ENCODE results near the gene FBXO42. TPM values are rescaled to one million over a fixed set of nuclear protein-coding genes. Genes with fewer than 3 reads are reported as not detected.

FBXO42 gene
- total and polyA plus RNA-seq, 3 donors from 2014 or later: 25.0 to 45.6 (median 42.0) TPM

- H3K27me3 ChIP-seq: no peaks in the 10 kb centered on the region
- DNase-seq: no peak
- WGBS, 2 donors: 92 to 97% methylated on average over 7 to 8 of the region's 8 CpGs
- no peaks in the 10 kb centered on the region for H3K36me3 ChIP-seq (ENCODE audit: low read depth, missing control alignments)
- H3K9me3 ChIP-seq: no peaks in the 10 kb centered on the region
- H3K27ac ChIP-seq: no peak overlapping the region
- H3K4me3 ChIP-seq: no peak overlapping the region
- intact Hi-C loops (cut with DNase I; ENCODE audit: low total_unique reads): no loop called here
- no peaks in the 10 kb centered on the region for H3K4me1 ChIP-seq
- TF ChIP-seq POLR2A (IDR thresholded peaks at IDR 0.05) (no peak), CTCF (IDR thresholded peaks at IDR 0.05) (no peak)
Observed at GRCh38 chr1:16198444-16199156, 153.7 kb downstream of the FBXO42 start.

- DNase-seq: no peak
- Histone ChIP-seq H3K36me3 (ENCODE audit: low read depth, missing control alignments) (no peaks in the 10 kb centered on the region), H3K4me1 (no peaks in the 10 kb centered on the region), H3K9me3 (no peaks in the 10 kb centered on the region), H3K4me3 (no peak overlapping the region), H3K27ac (no peak overlapping the region), H3K27me3 (no peaks in the 10 kb centered on the region)
- TF ChIP-seq CTCF (IDR thresholded peaks at IDR 0.05) (no peak), POLR2A (IDR thresholded peaks at IDR 0.05) (no peak)
- WGBS, 2 donors: 88 to 92% methylated on average over 2 of the region's 3 CpGs
- intact Hi-C loops (cut with DNase I; ENCODE audit: low total_unique reads): no loop called here
Observed at GRCh38 chr1:16196874-16197273, 155.4 kb downstream of the FBXO42 start.

Small RNA genes lying within 50 kb of the gene (small RNA-seq; reads per million reads assigned to genes)
- 0 reads per million in 2 donors for gene MT1XP1

Other genes starting within 250 kb of the FBXO42 start
- 10 to 100 TPM in 1 of 2 donors, 1 to 10 TPM in 1; 5.7 to 14.1 TPM for gene EPHA2, start 196.4 kb downstream of the FBXO42 start, total RNA-seq
- gene EPHA2, start 196.4 kb downstream of the FBXO42 start, polyA plus RNA-seq (ENCODE audit: insufficient read depth, low read depth, low replicate concordance): 5.1 TPM
- 10 to 100 TPM in 1 of 2 donors, 1 to 10 TPM in 1; 8.5 to 10.1 TPM for gene ARHGEF19, start 139.8 kb downstream of the FBXO42 start, total RNA-seq
- gene ARHGEF19, start 139.8 kb downstream of the FBXO42 start, polyA plus RNA-seq (ENCODE audit: insufficient read depth, low read depth, low replicate concordance): 6.0 TPM
- gene CPLANE2, start 115.3 kb downstream of the FBXO42 start, total RNA-seq: 10 to 100 TPM; 11.1 to 11.8 TPM
- gene CPLANE2, start 115.3 kb downstream of the FBXO42 start, polyA plus RNA-seq (ENCODE audit: insufficient read depth, low read depth, low replicate concordance): 10.6 TPM
- gene SZRD1, start 14.8 kb upstream of the FBXO42 start, total RNA-seq: 10 to 100 TPM; 47.8 to 57.9 TPM
- gene SZRD1, start 14.8 kb upstream of the FBXO42 start, polyA plus RNA-seq (ENCODE audit: insufficient read depth, low read depth, low replicate concordance): 88.5 TPM
- 1 to 10 TPM; 2.7 to 6.0 TPM for gene SPATA21, start 84.9 kb upstream of the FBXO42 start, total RNA-seq
- 10.2 TPM for gene SPATA21, start 84.9 kb upstream of the FBXO42 start, polyA plus RNA-seq (ENCODE audit: insufficient read depth, low read depth, low replicate concordance)
- 100 to 1,000 TPM in 1 of 2 donors, 10 to 100 TPM in 1; 96.8 to 113 TPM for gene NECAP2, start 88.2 kb upstream of the FBXO42 start, total RNA-seq
- 88.2 TPM for gene NECAP2, start 88.2 kb upstream of the FBXO42 start, polyA plus RNA-seq (ENCODE audit: insufficient read depth, low read depth, low replicate concordance)
- gene RNU1-1, start 161.8 kb upstream of the FBXO42 start, total RNA-seq: under 1 TPM; under 0.01 TPM
- gene RNU1-1, start 161.8 kb upstream of the FBXO42 start, polyA plus RNA-seq (ENCODE audit: insufficient read depth, low read depth, low replicate concordance): 18.9 TPM